HFFc6 (cell line): ENCODE measurements around the gene CYB561D2. TPM values are rescaled to one million over a fixed set of nuclear protein-coding genes. Genes with fewer than 3 reads are reported as not detected.
A peak's percentile ranks its signal among the peaks of the same experiment; 100 is the strongest.

Experiments
- DNase-seq: peaks from one replicate; pipeline ENCODE4 v3.0.0-alpha.2; 2018
- H3K27ac Mint-ChIP-seq: 2 replicates; pipeline ENCODE4 v1.8.0; 2020; ENCODE audit warnings: mild to moderate bottlenecking, mixed read lengths
- H3K27me3 Mint-ChIP-seq: 2 replicates; pipeline ENCODE4 v1.8.0; 2021; ENCODE audit warnings: mild to moderate bottlenecking, moderate library complexity, mixed read lengths; ENCODE audit not compliant: insufficient read depth
- H3K36me3 Mint-ChIP-seq: 2 replicates; pipeline ENCODE4 v1.8.0; 2021; ENCODE audit warnings: low read depth, mixed read lengths
- H3K4me1 Mint-ChIP-seq: 2 replicates; pipeline ENCODE4 v1.8.0; 2020; ENCODE audit warnings: low read depth, mixed read lengths
- H3K4me3 Mint-ChIP-seq: 2 replicates; pipeline ENCODE4 v1.8.0; 2020; ENCODE audit warnings: mild to moderate bottlenecking, moderate library complexity, mixed read lengths
- H3K9me3 Mint-ChIP-seq: 2 replicates; pipeline ENCODE4 v1.8.0; 2020; ENCODE audit warnings: mild to moderate bottlenecking, mixed read lengths
- total RNA-seq, 6 experiments: library from RNA; stranded (reverse); fragmentation: NEBNext Ultra II Directional; extraction: Animal tissue kit (Norgen Biotek cat#: 25700); gene quantifications; 2 replicates in 1 of 6; 3 replicates in 5 of 6; pipeline ENCODE4 v1.2.3, GENCODE V29; 2021
- TF ChIP-seq, protein P1 (sequence below): fragments of 200-600 bp; sonication (generic); IDR thresholded peaks from 2 replicates; pipeline ENCODE4 v1.5.0; 2021; ENCODE audit warnings: antibody characterized with exemption, mild to moderate bottlenecking

The CYB561D2 gene
- total RNA-seq, 6 experiments from 2014 or later: 20.5 to 25.2 (median 24.0) TPM

DNA sequence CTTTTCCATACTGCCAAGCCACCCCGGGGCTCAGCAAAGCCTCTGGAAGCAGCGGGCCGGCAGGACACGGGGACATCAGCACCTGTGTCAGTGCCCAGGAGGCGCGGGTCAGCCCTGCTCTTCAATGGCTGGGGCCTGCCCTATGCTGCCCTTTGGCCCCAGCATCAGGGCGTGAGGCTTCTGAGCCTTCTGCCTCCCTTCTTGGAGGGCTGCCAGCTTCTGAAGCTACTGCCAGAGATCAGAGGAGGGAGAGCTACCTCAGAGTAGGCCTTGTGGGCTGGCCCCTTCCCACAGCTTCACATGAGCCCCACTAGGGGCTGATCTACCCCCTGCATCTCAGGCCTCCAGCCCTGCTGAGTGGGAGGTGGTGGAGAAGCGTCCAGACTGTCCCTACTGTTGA, 21.7 kb downstream of the CYB561D2 start:
- Mint-ChIP-seq H3K36me3 (no peaks in the 10 kb centered on the region), H3K4me1 (no peaks in the 10 kb centered on the region), H3K9me3 (no peaks in the 10 kb centered on the region), H3K4me3 (no peak overlapping the region), H3K27ac (no peak overlapping the region), H3K27me3 (peaks cover 34% of the 10 kb centered on the region)
- TF ChIP-seq, protein P1, sequence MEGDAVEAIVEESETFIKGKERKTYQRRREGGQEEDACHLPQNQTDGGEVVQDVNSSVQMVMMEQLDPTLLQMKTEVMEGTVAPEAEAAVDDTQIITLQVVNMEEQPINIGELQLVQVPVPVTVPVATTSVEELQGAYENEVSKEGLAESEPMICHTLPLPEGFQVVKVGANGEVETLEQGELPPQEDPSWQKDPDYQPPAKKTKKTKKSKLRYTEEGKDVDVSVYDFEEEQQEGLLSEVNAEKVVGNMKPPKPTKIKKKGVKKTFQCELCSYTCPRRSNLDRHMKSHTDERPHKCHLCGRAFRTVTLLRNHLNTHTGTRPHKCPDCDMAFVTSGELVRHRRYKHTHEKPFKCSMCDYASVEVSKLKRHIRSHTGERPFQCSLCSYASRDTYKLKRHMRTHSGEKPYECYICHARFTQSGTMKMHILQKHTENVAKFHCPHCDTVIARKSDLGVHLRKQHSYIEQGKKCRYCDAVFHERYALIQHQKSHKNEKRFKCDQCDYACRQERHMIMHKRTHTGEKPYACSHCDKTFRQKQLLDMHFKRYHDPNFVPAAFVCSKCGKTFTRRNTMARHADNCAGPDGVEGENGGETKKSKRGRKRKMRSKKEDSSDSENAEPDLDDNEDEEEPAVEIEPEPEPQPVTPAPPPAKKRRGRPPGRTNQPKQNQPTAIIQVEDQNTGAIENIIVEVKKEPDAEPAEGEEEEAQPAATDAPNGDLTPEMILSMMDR: no peak
- DNase-seq: no peak

DNA sequence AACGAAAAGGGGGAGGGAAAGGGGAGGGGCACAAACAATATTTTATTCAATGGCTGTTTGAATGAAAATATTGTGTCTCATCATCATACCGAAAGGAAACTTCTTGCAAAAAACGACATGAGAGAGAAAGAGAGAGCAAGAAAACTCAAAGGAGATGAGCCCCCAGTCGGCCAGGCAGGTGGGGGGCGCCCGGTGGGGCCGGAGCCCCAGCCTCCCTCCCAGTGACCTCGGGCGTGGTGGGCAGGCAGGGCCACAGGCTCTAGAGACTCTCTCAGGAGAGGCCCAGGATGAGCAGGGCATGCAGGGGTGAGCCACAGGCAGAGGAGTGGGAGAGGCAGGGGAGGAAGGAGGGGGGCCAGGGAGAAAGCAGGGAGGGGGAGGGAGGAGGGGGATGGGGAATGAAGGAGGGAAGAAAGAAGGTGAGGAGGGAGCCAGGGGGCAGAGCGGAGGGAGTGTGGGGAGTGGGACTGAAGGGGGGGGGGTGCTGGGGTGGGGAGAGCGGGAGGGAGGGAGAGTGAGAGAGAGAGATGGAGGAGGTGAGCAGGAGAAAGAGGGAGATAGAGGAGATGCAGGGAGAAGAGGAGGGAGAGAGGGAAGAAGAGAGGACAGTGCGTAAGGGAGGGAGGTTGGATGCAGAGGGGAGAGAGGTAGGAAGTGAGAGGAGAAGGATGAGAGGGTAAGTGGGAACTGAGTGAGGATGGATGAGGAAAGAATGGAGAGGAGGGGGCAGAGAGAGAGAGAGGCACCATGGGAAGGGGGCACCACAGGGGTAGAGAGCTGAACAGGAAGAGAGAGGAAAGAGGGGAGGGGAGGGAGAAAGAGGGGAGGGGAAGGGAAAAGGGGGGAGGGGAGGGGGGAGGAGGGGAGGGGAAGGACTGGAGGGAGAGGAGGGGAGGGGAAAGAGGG, 22.7 kb downstream of the CYB561D2 start:
- Mint-ChIP-seq H3K27me3 (peaks cover 33% of the 10 kb centered on the region), H3K4me1 (no peaks in the 10 kb centered on the region), H3K27ac (no peak overlapping the region), H3K9me3 (no peaks in the 10 kb centered on the region), H3K4me3 (no peak overlapping the region), H3K36me3 (no peaks in the 10 kb centered on the region)
- no peak for DNase-seq
- TF ChIP-seq, protein P1: no peak

DNA sequence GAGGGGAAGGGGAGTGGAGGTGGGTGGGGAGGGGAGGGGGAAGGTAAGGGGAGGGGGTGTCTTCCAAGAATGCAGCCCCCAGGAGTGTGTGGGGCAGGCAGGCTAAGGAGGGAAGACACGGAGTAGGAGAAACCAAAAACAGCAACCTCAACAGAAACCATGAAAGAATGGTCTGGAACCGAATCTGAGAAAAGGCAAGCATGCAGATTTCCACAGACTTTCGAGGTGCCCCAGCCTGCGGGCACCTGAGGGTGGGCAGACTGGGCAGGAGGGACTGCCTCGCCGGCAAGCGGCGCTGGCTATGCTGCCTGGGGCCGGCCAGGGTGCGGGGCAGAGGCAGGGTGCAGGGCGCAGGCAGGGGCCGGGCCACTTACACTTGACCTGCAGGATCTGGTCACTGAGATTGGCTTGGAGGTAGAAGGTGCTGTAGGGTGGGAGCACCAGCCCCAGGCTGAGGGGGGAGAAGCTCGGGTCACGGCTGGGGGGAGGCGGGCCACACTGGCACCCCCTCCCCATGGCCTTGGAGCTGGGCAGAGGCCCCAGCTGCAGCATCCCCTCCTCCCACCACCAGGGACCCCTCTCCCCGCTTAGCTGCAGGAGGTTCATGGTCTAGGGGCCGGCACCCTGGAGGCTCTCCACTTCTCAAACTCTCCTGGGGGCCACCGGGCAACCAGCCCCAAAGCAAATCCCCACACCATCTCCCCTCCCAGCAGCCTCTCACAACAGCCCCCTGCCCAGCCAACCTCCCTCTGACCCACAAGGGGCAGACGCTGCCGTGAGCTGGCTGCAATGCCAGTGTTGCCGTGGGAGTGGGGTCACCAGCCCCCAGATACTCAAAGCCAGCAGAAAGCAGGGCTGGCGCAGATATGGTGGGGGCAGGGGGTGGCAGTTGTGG, 23.9 kb downstream of the CYB561D2 start:
- TF ChIP-seq, protein P1: no peak; the same call in 1 of the 2 replicates
- Mint-ChIP-seq H3K9me3 (no peaks in the 10 kb centered on the region), H3K27me3 (peaks cover 30% of the 10 kb centered on the region), H3K4me1 (no peaks in the 10 kb centered on the region), H3K36me3 (no peaks in the 10 kb centered on the region), H3K27ac (no peak overlapping the region), H3K4me3 (no peak overlapping the region)
- DNase-seq: no peak

DNA sequence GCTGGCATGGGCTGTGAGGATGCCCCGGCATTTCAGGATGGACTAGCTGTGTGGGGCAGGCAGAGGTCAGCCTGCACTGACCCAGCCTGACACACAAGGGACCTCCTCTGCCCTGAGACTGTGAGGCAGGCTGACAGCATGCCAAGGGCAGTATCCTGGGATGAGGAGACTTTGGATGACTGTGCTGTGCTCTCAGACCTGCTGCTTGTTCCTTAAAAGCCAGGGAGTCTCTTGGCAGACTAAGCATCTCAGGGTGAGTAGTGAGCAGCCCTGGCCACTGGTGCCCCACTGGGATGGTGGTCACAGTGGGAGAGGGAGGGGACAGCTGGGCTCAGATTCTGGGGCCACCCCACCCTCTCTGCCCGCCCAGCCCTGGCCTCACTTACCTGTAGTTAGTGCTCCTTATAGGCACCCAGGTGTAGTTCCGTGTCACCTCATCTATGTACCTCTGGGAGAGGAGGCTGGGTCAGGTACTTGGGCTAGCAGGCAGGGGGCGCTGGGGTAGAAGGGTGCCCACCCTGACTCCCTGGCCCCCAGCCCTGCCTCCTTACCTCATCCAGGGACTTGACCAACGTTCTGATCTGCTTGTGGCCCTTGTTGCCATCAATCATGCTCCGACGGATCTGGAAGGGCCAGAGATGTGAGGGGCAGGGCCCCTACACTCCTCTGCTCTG, 24.7 kb downstream of the CYB561D2 start:
- no peaks in the 10 kb centered on the region for H3K9me3 Mint-ChIP-seq
- TF ChIP-seq, protein P1: peak; percentile 29; the same call in 1 of the 2 replicates
- DNase-seq: no peak
- H3K36me3 Mint-ChIP-seq: no peaks in the 10 kb centered on the region
- H3K27me3 Mint-ChIP-seq: peaks cover 29% of the 10 kb centered on the region
- H3K27ac Mint-ChIP-seq: no peak overlapping the region
- no peak overlapping the region for H3K4me3 Mint-ChIP-seq
- H3K4me1 Mint-ChIP-seq: no peaks in the 10 kb centered on the region

DNA sequence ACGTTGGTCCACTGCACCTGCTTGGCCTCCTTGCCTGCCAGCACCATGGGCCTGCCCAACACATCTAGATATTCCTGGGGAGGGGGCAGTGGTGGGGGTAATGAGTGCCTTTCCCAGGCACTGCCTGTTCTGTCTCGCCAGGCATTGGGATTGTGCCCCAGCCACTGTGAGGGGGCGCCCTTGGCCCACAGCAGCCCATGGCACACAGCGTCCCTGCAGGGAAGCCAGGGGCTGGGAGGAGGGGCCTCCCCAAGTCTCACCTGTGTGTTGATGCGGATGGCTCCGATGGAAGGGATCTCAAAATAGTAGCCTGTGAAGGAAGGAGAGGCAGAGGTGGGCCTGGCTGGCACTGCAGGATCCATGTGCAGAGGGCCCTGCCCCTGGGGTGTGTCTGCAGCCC, 27.4 kb downstream of the CYB561D2 start:
- TF ChIP-seq, protein P1: no peak
- Mint-ChIP-seq H3K4me1 (no peaks in the 10 kb centered on the region), H3K9me3 (no peaks in the 10 kb centered on the region), H3K27me3 (peaks cover 11% of the 10 kb centered on the region), H3K4me3 (no peak overlapping the region), H3K27ac (no peak overlapping the region), H3K36me3 (no peaks in the 10 kb centered on the region)
- DNase-seq: no peak
